Loucy (cell line): ENCODE results near the gene LMNTD1.

Source experiments
- CTCF ChIP-seq: fragments of 200-600 bp; sonication (generic); conservative IDR thresholded peaks from 2 replicates; pipeline ENCODE4 v1.5.1; 2014; ENCODE audit warnings: mild to moderate bottlenecking, antibody characterized with exemption, low read length
- EZH2phosphoT487 ChIP-seq: fragments of 200-600 bp; IDR thresholded peaks from 2 replicates; pipeline ENCODE4 v1.6.1; 2018; ENCODE audit warnings: antibody characterized with exemption, mild to moderate bottlenecking, moderate library complexity, borderline replicate concordance

- no peak for TF ChIP-seq CTCF
- TF ChIP-seq EZH2phosphoT487 = no peak
These were observed 119.3 kb downstream of the LMNTD1 start for GRCh38 chr12:25433581-25434325.
